Naive thymus-derived CD8-positive, alpha-beta T cell (primary cell): Measurements from ENCODE around the gene RAB11FIP3. TPM values are rescaled to one million over a fixed set of nuclear protein-coding genes. Genes with fewer than 3 reads are reported as not detected.
"Not testable (repeated sequence)": the region's sequence is repeated elsewhere in the genome, so short reads cannot be mapped to it uniquely, and the experiment has no call there.

Experiments
- ATAC-seq, 2 donors: fragments of 150-1000 bp; cut with Tn5 transposase in 1 of 2; sonication (Bioruptor Pico), chemical (Tn5 transposase) in 1 of 2; 1 replicate in 1 of 2; 2 replicates in 1 of 2; pipeline ENCODE4 v1.10.0; 2021; ENCODE audit warnings: mild to moderate bottlenecking in 2 of 2, moderate library complexity in 2 of 2
- POLR2A ChIA-PET: fragments of 350-600 bp; sonication (Branson Sonifier 250); formaldehyde crosslinking; loops from one replicate; lab custom pipeline; 2021; ENCODE audit warnings: antibody characterized with exemption; lab: Charles Lee
- DNase-seq, 10 donors: peaks; one replicate each; pipeline versions ENCODE4 v3.0.0 to v3.0.0-alpha.2; 2020 to 2022
- H3K27ac Mint-ChIP-seq, 10 donors: one replicate each; pipeline ENCODE4 v1.8.0; 2020 to 2022; ENCODE audit warnings: mild to moderate bottlenecking in 10 of 10, mixed read lengths in 10 of 10, moderate library complexity in 4 of 10, inconsistent platforms in 1 of 10
- H3K27me3 Mint-ChIP-seq, 5 donors: one replicate each; pipeline ENCODE4 v1.8.0; 2021 to 2022; ENCODE audit warnings: mixed read lengths in 5 of 5
- H3K36me3 Mint-ChIP-seq, 3 donors: one replicate each; pipeline ENCODE4 v1.8.0; 2020 to 2022; ENCODE audit warnings: mixed read lengths in 3 of 3, mild to moderate bottlenecking in 2 of 3, inconsistent platforms in 1 of 3
- H3K4me1 Mint-ChIP-seq, 4 donors: one replicate each; pipeline ENCODE4 v1.8.0; 2021 to 2022; ENCODE audit warnings: mixed read lengths in 4 of 4
- H3K4me3 Mint-ChIP-seq, 10 donors: one replicate each; pipeline ENCODE4 v1.8.0; 2020 to 2022; ENCODE audit warnings: mild to moderate bottlenecking in 10 of 10, mixed read lengths in 10 of 10, moderate library complexity in 6 of 10, inconsistent platforms in 1 of 10
- H3K9me3 Mint-ChIP-seq, 9 donors: one replicate each; pipeline ENCODE4 v1.8.0; 2020 to 2022; ENCODE audit warnings: mixed read lengths in 9 of 9, mild to moderate bottlenecking in 3 of 9, inconsistent platforms in 1 of 9, moderate library complexity in 1 of 9
- polyA plus RNA-seq, 3 donors: library from polyadenylated mRNA; unstranded; fragments of 300-500 nt; fragmentation: Illumina TruSeq; gene quantifications; one replicate each; pipeline ENCODE4 v1.2.3, GENCODE V29; 2021
- total RNA-seq, 8 experiments: library from RNA in 2 of 8; stranded (reverse) in 2 of 8; gene quantifications; one replicate each; pipeline ENCODE4 v1.2.3 and lab custom pipeline; 2021 to 2026

RAB11FIP3 gene
- total RNA-seq = 10 to 100 TPM; 43.8 to 49.7 TPM
- polyA plus RNA-seq = 1 to 10 TPM; 1.3 to 5.0 (median 2.2) TPM
- total RNA-seq (lab: John Stamatoyannopoulos, UW) = 37.3 to 56.6 (median 47.4) reads per million in 6 experiments

- H3K4me1 Mint-ChIP-seq = peaks cover 18 to 35% (median 33%) of the 10 kb centered on the region in 4 donors
- DNase-seq (peak; percentile 75 to 91 (median 86)), ATAC-seq (peak; percentile 89)
- H3K4me3 Mint-ChIP-seq = peak within 1 kb of the TSS; percentile 84 to 95 (median 88)
- H3K27ac Mint-ChIP-seq = peak within 1 kb of the TSS; percentile 48 to 98 (median 94)
- no peaks in the 10 kb centered on the region for H3K9me3 Mint-ChIP-seq
- peaks cover 0 to 5% (median 0%) of the 10 kb centered on the region in 5 donors for H3K27me3 Mint-ChIP-seq
- peaks cover 0 to 15% (median 0%) of the 10 kb centered on the region in 3 donors for H3K36me3 Mint-ChIP-seq
- POLR2A ChIA-PET = interaction anchor here (0.6 to 1.5 kb wide), 10 partner anchors 22 to 190 kb away, joined by 3 to 6 read pairs (median 4); partner anchors contain the start of genes DECR2, FAM234A, MRPL28 and PGAP6
Measured at GRCh38 chr16:425082-425718, at the start of gene RAB11FIP3. Gene RAB11FIP3 (plus strand): TSS chr16:425649. CDS start chr16:426007, 358 bp downstream.

GRCh38 chr16:375927-376816 is 49.3 kb upstream of the RAB11FIP3 start:
- H3K36me3 Mint-ChIP-seq = peaks cover 0 to 31% (median 0%) of the 10 kb centered on the region in 3 donors
- H3K9me3 Mint-ChIP-seq = no peaks in the 10 kb centered on the region
- H3K27ac Mint-ChIP-seq = no peak overlapping the region
- peaks cover 4 to 22% (median 11%) of the 10 kb centered on the region in 4 donors for H3K4me1 Mint-ChIP-seq
- POLR2A ChIA-PET = no interaction called here
- ATAC-seq = no peak
- DNase-seq = no peak
- no peaks in the 10 kb centered on the region for H3K27me3 Mint-ChIP-seq
- H3K4me3 Mint-ChIP-seq = peak overlapping the region in 1 of 10 donors; percentile 39

GRCh38 chr16:376817-377418 is 48.5 kb upstream of the RAB11FIP3 start:
- ATAC-seq = no peak
- no peak overlapping the region for H3K4me3 Mint-ChIP-seq
- POLR2A ChIA-PET = no interaction called here
- DNase-seq = no peak
- no peaks in the 10 kb centered on the region for H3K9me3 Mint-ChIP-seq
- H3K27me3 Mint-ChIP-seq = no peaks in the 10 kb centered on the region
- peaks cover 0 to 29% (median 0%) of the 10 kb centered on the region in 3 donors for H3K36me3 Mint-ChIP-seq
- no peak overlapping the region for H3K27ac Mint-ChIP-seq
- H3K4me1 Mint-ChIP-seq = peaks cover 4 to 19% (median 9%) of the 10 kb centered on the region in 4 donors

- H3K9me3 Mint-ChIP-seq = no peaks in the 10 kb centered on the region
- H3K4me3 Mint-ChIP-seq = no peak overlapping the region
- H3K4me1 Mint-ChIP-seq = peaks cover 4 to 20% (median 10%) of the 10 kb centered on the region in 4 donors
- ATAC-seq (no peak), DNase-seq (no peak)
- peaks cover 0 to 25% (median 0%) of the 10 kb centered on the region in 3 donors for H3K36me3 Mint-ChIP-seq
- H3K27ac Mint-ChIP-seq = peak overlapping the region in 1 of 10 donors; percentile 94
- POLR2A ChIA-PET = no interaction called here
- no peaks in the 10 kb centered on the region for H3K27me3 Mint-ChIP-seq
Measured at GRCh38 chr16:377419-377951, 48.0 kb upstream of the RAB11FIP3 start.

GRCh38 chr16:378113-378820 is 47.2 kb upstream of the RAB11FIP3 start:
- peak overlapping the region in 6 of 10 donors; percentile 8 to 94 (median 42) for H3K27ac Mint-ChIP-seq
- H3K27me3 Mint-ChIP-seq, H3K9me3 Mint-ChIP-seq, DNase-seq, ATAC-seq: not testable (repeated sequence)
- peaks cover 0 to 19% (median 0%) of the 10 kb centered on the region in 3 donors for H3K36me3 Mint-ChIP-seq
- H3K4me3 Mint-ChIP-seq = peak overlapping the region in 5 of 10 donors; percentile 11 to 84 (median 36)
- POLR2A ChIA-PET = interaction anchor here (1.5 to 5.3 kb wide), 3 partner anchors 7 to 23 kb away, joined by 4 to 61 read pairs (median 22); partner anchors contain the start of gene MRPL28
- H3K4me1 Mint-ChIP-seq = peaks cover 6 to 22% (median 16%) of the 10 kb centered on the region in 4 donors

- H3K27ac Mint-ChIP-seq = peak overlapping the region in 9 of 10 donors; percentile 8 to 94 (median 66)
- H3K9me3 Mint-ChIP-seq = no peaks in the 10 kb centered on the region
- no peak for ATAC-seq
- peaks cover 0 to 14% (median 0%) of the 10 kb centered on the region in 3 donors for H3K36me3 Mint-ChIP-seq
- POLR2A ChIA-PET = interaction anchor here (0.6 to 5.3 kb wide), 6 partner anchors 8 to 127 kb away, joined by 4 to 61 read pairs (median 6); partner anchors contain the start of genes AXIN1 and MRPL28
- DNase-seq = no peak
- H3K4me1 Mint-ChIP-seq = peaks cover 10 to 25% (median 21%) of the 10 kb centered on the region in 4 donors
- H3K4me3 Mint-ChIP-seq = peak overlapping the region in 8 of 10 donors; percentile 11 to 87 (median 56)
- no peaks in the 10 kb centered on the region for H3K27me3 Mint-ChIP-seq
Measured at GRCh38 chr16:378821-379182, 46.6 kb upstream of the RAB11FIP3 start.

- DNase-seq = no peak
- Mint-ChIP-seq H3K27ac (peak overlapping the region in 9 of 10 donors; percentile 35 to 98 (median 94)), H3K9me3 (no peaks in the 10 kb centered on the region), H3K4me3 (peak overlapping the region in 9 of 10 donors; percentile 83 to 94 (median 87)), H3K36me3 (peaks cover 0 to 12% (median 0%) of the 10 kb centered on the region in 3 donors), H3K4me1 (peaks cover 10 to 30% (median 26%) of the 10 kb centered on the region in 4 donors), H3K27me3 (no peaks in the 10 kb centered on the region)
- POLR2A ChIA-PET = interaction anchor here (0.6 to 6.6 kb wide), 9 partner anchors 8 to 144 kb away, joined by 4 to 72 read pairs (median 6); partner anchors contain the start of genes AXIN1, DECR2, FAM234A and MRPL28
- ATAC-seq = no peak
Measured at GRCh38 chr16:379183-379960, 46.1 kb upstream of the RAB11FIP3 start.

GRCh38 chr16:379961-380761 is 45.3 kb upstream of the RAB11FIP3 start:
- DNase-seq (peak in 4 of 10 donors; percentile 42 to 66 (median 46)), ATAC-seq (peak in 1 of 2 donors; percentile 57)
- Mint-ChIP-seq H3K36me3 (peaks cover 0 to 7% (median 0%) of the 10 kb centered on the region in 3 donors), H3K27me3 (no peaks in the 10 kb centered on the region), H3K4me1 (peaks cover 10 to 31% (median 27%) of the 10 kb centered on the region in 4 donors), H3K4me3 (peak overlapping the region; percentile 50 to 94 (median 86)), H3K27ac (peak overlapping the region; percentile 77 to 98 (median 93)), H3K9me3 (no peaks in the 10 kb centered on the region)
- POLR2A ChIA-PET = interaction anchor here (0.7 to 6.6 kb wide), 9 partner anchors 9 to 145 kb away, joined by 3 to 72 read pairs (median 6); partner anchors contain the start of genes AXIN1, DECR2, FAM234A and MRPL28

GRCh38 chr16:380762-381011 is 44.8 kb upstream of the RAB11FIP3 start:
- no peaks in the 10 kb centered on the region for H3K9me3 Mint-ChIP-seq
- H3K4me1 Mint-ChIP-seq = peaks cover 10 to 31% (median 27%) of the 10 kb centered on the region in 4 donors
- peaks cover 0 to 4% (median 0%) of the 10 kb centered on the region in 3 donors for H3K36me3 Mint-ChIP-seq
- peak overlapping the region; percentile 50 to 94 (median 86) for H3K4me3 Mint-ChIP-seq
- no peaks in the 10 kb centered on the region for H3K27me3 Mint-ChIP-seq
- POLR2A ChIA-PET = interaction anchor here (0.7 to 6.6 kb wide), 7 partner anchors 9 to 190 kb away, joined by 3 to 72 read pairs (median 6); partner anchors contain the start of genes DECR2, MRPL28 and RAB11FIP3
- H3K27ac Mint-ChIP-seq = peak overlapping the region in 9 of 10 donors; percentile 77 to 98 (median 94)
- ATAC-seq (no peak), DNase-seq (no peak)
